Activated B cell treated with CpG ODN at 0.5 μM for 24 hours (primary cell): Measurements from ENCODE around the gene INMT. TPM values are rescaled to one million over a fixed set of nuclear protein-coding genes. Genes with fewer than 3 reads are reported as not detected.

Experiments
- ATAC-seq: fragments of 200-7000 bp; cut with Tn5 transposase; one replicate; pipeline ENCODE4 v1.10.0; 2021; ENCODE audit warnings: low read depth, mild to moderate bottlenecking, moderate library complexity
- CTCF ChIA-PET: fragments of 350-600 bp; sonication (Branson Sonifier 250); formaldehyde crosslinking; loops from one replicate; lab custom pipeline; 2021; ENCODE audit warnings: antibody characterized with exemption; lab: Charles Lee
- POLR2A ChIA-PET: fragments of 350-600 bp; sonication (Branson Sonifier 250); formaldehyde crosslinking; loops from one replicate; lab custom pipeline; 2021; ENCODE audit warnings: antibody characterized with exemption; lab: Charles Lee
- DNase-seq: peaks from one replicate; pipeline ENCODE4 v3.0.0; 2022
- H3K27ac Mint-ChIP-seq: one replicate; pipeline ENCODE4 v1.8.0; 2020; ENCODE audit warnings: mixed read lengths
- H3K27me3 Mint-ChIP-seq: one replicate; pipeline ENCODE4 v1.8.0; 2021; ENCODE audit warnings: mixed read lengths
- H3K36me3 Mint-ChIP-seq: one replicate; pipeline ENCODE4 v1.8.0; 2021; ENCODE audit warnings: low read depth, mixed read lengths
- H3K4me1 Mint-ChIP-seq: one replicate; pipeline ENCODE4 v1.8.0; 2021; ENCODE audit warnings: mixed read lengths
- H3K4me3 Mint-ChIP-seq: one replicate; pipeline ENCODE4 v1.8.0; 2020; ENCODE audit warnings: mild to moderate bottlenecking, mixed read lengths
- H3K9me3 Mint-ChIP-seq: one replicate; pipeline ENCODE4 v1.8.0; 2020; ENCODE audit warnings: mixed read lengths
- intact Hi-C: fragments of 100-400 bp; cut with micrococcal nuclease; formaldehyde crosslinking; loops from one replicate; pipeline ENCODE4 v1.15.1; 2024
- total RNA-seq: library from RNA; stranded (reverse); gene quantifications from 2 replicates; pipeline ENCODE4 v1.2.3, GENCODE V29; 2022
- TF ChIP-seq, protein P1 (sequence below): fragments of 200-600 bp; IDR thresholded peaks from one replicate; pipeline ENCODE4 v1.8.0; 2022; ENCODE audit warnings: antibody characterized with exemption, mild to moderate bottlenecking

Gene INMT
- total RNA-seq = 0.11 and 0.17 TPM in 2 replicates

- Mint-ChIP-seq H3K4me1 (no peaks in the 10 kb centered on the region), H3K27me3 (peaks cover 2% of the 10 kb centered on the region), H3K36me3 (no peaks in the 10 kb centered on the region), H3K27ac (no peak within 1 kb of the TSS), H3K4me3 (no peak within 1 kb of the TSS), H3K9me3 (peaks cover 2% of the 10 kb centered on the region)
- ChIA-PET CTCF (no interaction called here), POLR2A (no interaction called here)
- no peak for ATAC-seq
- intact Hi-C loops = no loop called here
- TF ChIP-seq, protein P1, sequence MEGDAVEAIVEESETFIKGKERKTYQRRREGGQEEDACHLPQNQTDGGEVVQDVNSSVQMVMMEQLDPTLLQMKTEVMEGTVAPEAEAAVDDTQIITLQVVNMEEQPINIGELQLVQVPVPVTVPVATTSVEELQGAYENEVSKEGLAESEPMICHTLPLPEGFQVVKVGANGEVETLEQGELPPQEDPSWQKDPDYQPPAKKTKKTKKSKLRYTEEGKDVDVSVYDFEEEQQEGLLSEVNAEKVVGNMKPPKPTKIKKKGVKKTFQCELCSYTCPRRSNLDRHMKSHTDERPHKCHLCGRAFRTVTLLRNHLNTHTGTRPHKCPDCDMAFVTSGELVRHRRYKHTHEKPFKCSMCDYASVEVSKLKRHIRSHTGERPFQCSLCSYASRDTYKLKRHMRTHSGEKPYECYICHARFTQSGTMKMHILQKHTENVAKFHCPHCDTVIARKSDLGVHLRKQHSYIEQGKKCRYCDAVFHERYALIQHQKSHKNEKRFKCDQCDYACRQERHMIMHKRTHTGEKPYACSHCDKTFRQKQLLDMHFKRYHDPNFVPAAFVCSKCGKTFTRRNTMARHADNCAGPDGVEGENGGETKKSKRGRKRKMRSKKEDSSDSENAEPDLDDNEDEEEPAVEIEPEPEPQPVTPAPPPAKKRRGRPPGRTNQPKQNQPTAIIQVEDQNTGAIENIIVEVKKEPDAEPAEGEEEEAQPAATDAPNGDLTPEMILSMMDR = no peak
- DNase-seq = no peak
Observed at GRCh38 chr7:30751696-30752273, at the start of gene INMT. INMT (plus strand) TSS chr7:30752135; CDS start chr7:30752151, 16 bp downstream.

- ATAC-seq (no peak), DNase-seq (no peak)
- Mint-ChIP-seq H3K36me3 (no peaks in the 10 kb centered on the region), H3K4me1 (no peaks in the 10 kb centered on the region), H3K27me3 (peaks cover 10% of the 10 kb centered on the region), H3K27ac (no peak overlapping the region), H3K9me3 (no peaks in the 10 kb centered on the region), H3K4me3 (no peak overlapping the region)
- POLR2A ChIA-PET = no interaction called here
- CTCF ChIA-PET = no interaction called here
- TF ChIP-seq, protein P1 = no peak
- intact Hi-C loops = loop anchor here (1.0 kb wide), 1 partner anchor 38 kb away; no protein-coding TSS in a partner anchor
Observed at GRCh38 chr7:30702200-30702599, 49.7 kb upstream of the INMT start.

DNA sequence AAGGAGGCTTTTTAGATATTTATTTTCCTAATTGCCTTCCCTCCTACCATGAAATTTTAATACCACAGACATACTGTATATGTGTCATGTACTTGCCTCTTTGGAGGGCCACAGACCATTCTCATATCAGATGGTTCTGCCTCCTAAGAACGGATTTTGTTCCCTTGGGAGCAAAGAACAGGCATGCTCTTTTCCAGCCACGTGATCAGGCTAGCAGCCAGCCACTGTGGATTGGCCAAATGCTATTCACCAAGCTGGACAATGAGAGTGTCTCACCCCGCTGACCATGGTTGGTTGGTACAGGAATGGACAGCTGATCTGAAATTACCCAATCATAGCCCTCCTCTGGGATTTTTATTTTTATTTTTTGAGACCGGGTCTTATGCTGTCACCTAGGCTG is 48.2 kb upstream of the INMT start:
- TF ChIP-seq, protein P1 = no peak
- H3K4me1 Mint-ChIP-seq = no peaks in the 10 kb centered on the region
- peaks cover 10% of the 10 kb centered on the region for H3K27me3 Mint-ChIP-seq
- CTCF ChIA-PET = no interaction called here
- H3K36me3 Mint-ChIP-seq = no peaks in the 10 kb centered on the region
- no peak for ATAC-seq
- POLR2A ChIA-PET = no interaction called here
- no peak overlapping the region for H3K4me3 Mint-ChIP-seq
- H3K9me3 Mint-ChIP-seq = no peaks in the 10 kb centered on the region
- no peak for DNase-seq
- intact Hi-C loops = no loop called here
- no peak overlapping the region for H3K27ac Mint-ChIP-seq

GRCh38 chr7:30705008-30705407 is 46.9 kb upstream of the INMT start:
- CTCF ChIA-PET = no interaction called here
- DNase-seq (no peak), ATAC-seq (no peak)
- Mint-ChIP-seq H3K27ac (no peak overlapping the region), H3K36me3 (no peaks in the 10 kb centered on the region), H3K9me3 (no peaks in the 10 kb centered on the region), H3K27me3 (peaks cover 9% of the 10 kb centered on the region), H3K4me3 (no peak overlapping the region), H3K4me1 (no peaks in the 10 kb centered on the region)
- POLR2A ChIA-PET = no interaction called here
- intact Hi-C loops = no loop called here
- TF ChIP-seq, protein P1 = no peak

DNA sequence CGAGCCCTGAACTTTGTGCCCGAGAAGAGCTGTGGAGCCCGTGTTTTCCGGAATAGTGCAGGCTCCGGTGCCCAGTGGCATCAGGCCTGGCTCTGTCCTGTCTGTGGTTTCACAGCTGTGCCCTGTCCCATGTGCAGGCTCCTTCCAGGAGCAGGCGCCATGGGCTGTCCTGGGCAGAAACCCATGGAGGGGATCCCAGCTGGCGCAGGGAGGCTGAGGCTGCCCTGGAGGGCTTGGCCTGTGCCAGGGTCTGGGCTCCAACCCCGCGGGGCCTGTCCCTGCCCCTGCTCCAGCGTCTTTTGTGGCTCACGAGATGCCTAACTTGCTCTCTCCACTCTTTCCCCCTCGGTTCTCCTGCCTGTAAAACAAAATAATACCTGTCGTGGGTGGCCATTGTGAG is 46.3 kb upstream of the INMT start:
- no peaks in the 10 kb centered on the region for H3K9me3 Mint-ChIP-seq
- H3K36me3 Mint-ChIP-seq = no peaks in the 10 kb centered on the region
- no peak overlapping the region for H3K27ac Mint-ChIP-seq
- ATAC-seq (no peak), DNase-seq (no peak)
- no peak overlapping the region for H3K4me3 Mint-ChIP-seq
- H3K4me1 Mint-ChIP-seq = no peaks in the 10 kb centered on the region
- intact Hi-C loops = no loop called here
- TF ChIP-seq, protein P1 = no peak
- H3K27me3 Mint-ChIP-seq = peaks cover 10% of the 10 kb centered on the region
- ChIA-PET POLR2A (no interaction called here), CTCF (no interaction called here)
